ENCODE measurements around the gene PKIG.

DNA sequence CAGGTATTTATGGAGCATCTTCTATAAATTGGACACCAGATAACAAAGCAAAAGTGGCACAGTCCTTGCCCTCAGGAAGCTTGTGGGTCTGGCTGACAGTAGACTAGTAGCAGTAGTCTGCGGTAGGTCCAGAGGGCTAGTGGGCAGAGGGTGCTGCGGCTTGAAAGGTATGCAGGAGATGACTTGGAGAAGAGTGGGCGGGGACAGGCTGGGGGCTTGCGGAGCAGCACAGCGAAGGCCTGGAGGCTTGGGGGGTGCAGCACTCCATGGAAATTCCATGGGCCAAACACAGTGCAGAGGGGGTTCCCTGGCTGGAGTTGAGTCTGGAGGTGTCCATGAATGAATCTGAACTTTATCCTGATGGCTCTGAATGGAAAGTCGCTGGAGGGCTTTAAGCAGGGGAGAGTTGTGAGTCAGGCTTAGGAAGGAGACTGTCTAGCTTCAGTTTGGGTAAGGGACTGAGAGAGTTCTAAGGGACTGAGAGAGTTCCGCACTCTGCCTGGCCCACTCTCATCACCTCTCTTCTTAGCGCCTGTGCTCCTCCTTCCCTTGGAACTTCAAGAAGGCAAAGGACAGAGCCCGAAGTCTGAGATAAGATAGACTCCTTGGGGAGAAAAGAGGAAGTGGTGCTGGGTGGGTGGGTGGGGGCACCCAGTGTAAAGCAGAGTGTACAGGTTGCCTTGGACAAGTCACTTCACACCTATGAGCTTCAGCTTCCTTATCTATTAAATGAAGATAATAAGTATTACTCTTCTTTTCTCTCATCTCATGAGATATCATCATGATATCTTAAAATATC is 8.8 kb downstream of the PKIG start:
- TF ChIP-seq, protein P1, sequence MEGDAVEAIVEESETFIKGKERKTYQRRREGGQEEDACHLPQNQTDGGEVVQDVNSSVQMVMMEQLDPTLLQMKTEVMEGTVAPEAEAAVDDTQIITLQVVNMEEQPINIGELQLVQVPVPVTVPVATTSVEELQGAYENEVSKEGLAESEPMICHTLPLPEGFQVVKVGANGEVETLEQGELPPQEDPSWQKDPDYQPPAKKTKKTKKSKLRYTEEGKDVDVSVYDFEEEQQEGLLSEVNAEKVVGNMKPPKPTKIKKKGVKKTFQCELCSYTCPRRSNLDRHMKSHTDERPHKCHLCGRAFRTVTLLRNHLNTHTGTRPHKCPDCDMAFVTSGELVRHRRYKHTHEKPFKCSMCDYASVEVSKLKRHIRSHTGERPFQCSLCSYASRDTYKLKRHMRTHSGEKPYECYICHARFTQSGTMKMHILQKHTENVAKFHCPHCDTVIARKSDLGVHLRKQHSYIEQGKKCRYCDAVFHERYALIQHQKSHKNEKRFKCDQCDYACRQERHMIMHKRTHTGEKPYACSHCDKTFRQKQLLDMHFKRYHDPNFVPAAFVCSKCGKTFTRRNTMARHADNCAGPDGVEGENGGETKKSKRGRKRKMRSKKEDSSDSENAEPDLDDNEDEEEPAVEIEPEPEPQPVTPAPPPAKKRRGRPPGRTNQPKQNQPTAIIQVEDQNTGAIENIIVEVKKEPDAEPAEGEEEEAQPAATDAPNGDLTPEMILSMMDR (IDR thresholded peaks at IDR 0.05; ENCODE audit: poor library complexity, severe bottlenecking), result no peak
- TF ChIP-seq EP300 (conservative IDR thresholded peaks at IDR 0.05; ENCODE audit: poor library complexity, severe bottlenecking) (no peak), POLR2AphosphoS5 (IDR thresholded peaks at IDR 0.05) (no peak), RAD21 (conservative IDR thresholded peaks at IDR 0.05) (no peak)

All from neural cell (in vitro differentiated cells).